ENCODE data around the gene PPP1R8. TPM values are rescaled to one million over a fixed set of nuclear protein-coding genes. Genes with fewer than 3 reads are reported as not detected.

PPP1R8 gene
- total and polyA plus RNA-seq, 9 of the 15 experiments (the other 6 are each of a cell fraction or from before 2014, with no cell fraction given), result 16.2 to 107 (median 75.3) TPM

- TF ChIP-seq KLF1 (tag; IDR thresholded peaks at IDR 0.05) (no peak), NCOA1 (IDR thresholded peaks at IDR 0.05; ENCODE audit: low read depth) (peak; percentile 70), LEF1 (IDR thresholded peaks at IDR 0.05) (peak; percentile 41; the same call in 1 of the 2 replicates), JUN (IDR thresholded peaks at IDR 0.05; ENCODE audit: borderline replicate concordance, low read depth, low read length) (0 out of 2 replicates have a peak, but pooled peaks have one; percentile 26), JUN (CRISPR knock-in tag; IDR thresholded peaks at IDR 0.05; ENCODE audit: borderline replicate concordance) (no peak), HDAC1 (IDR thresholded peaks at IDR 0.05) (peak in 1 of 2 experiments; percentile 34; a peak in 1 of 4 replicates), RFX7 (CRISPR knock-in tag; IDR thresholded peaks at IDR 0.05) (no peak), L3MBTL2 (IDR thresholded peaks at IDR 0.05) (no peak), CBX5 (IDR thresholded peaks at IDR 0.05; ENCODE audit: borderline replicate concordance, low read depth) (no peak), CBFA2T3 (IDR thresholded peaks at IDR 0.05) (peak; percentile 58), ZNF174 (CRISPR knock-in tag; IDR thresholded peaks at IDR 0.05) (no peak), GTF2B (IDR thresholded peaks at IDR 0.05; ENCODE audit: extremely low read depth, insufficient read length) (no peak), RHOXF2B (CRISPR knock-in tag; conservative IDR thresholded peaks at IDR 0.05) (no peak), SUPT5H (IDR thresholded peaks at IDR 0.05) (no peak), SMAD4 (CRISPR knock-in tag; conservative IDR thresholded peaks at IDR 0.05) (peak; percentile 59), KDM1A (IDR thresholded peaks at IDR 0.05) (peak; percentile 63 to 67), ESRRA (IDR thresholded peaks at IDR 0.05; ENCODE audit: borderline replicate concordance, low read depth) (peak; percentile 94), SOX6 (IDR thresholded peaks at IDR 0.05) (peak; percentile 20; the same call in 1 of the 2 replicates), ZNF699 (CRISPR knock-in tag; IDR thresholded peaks at IDR 0.05; ENCODE audit: insufficient replicate concordance) (no peak)
- TF ChIP-seq, protein P1, sequence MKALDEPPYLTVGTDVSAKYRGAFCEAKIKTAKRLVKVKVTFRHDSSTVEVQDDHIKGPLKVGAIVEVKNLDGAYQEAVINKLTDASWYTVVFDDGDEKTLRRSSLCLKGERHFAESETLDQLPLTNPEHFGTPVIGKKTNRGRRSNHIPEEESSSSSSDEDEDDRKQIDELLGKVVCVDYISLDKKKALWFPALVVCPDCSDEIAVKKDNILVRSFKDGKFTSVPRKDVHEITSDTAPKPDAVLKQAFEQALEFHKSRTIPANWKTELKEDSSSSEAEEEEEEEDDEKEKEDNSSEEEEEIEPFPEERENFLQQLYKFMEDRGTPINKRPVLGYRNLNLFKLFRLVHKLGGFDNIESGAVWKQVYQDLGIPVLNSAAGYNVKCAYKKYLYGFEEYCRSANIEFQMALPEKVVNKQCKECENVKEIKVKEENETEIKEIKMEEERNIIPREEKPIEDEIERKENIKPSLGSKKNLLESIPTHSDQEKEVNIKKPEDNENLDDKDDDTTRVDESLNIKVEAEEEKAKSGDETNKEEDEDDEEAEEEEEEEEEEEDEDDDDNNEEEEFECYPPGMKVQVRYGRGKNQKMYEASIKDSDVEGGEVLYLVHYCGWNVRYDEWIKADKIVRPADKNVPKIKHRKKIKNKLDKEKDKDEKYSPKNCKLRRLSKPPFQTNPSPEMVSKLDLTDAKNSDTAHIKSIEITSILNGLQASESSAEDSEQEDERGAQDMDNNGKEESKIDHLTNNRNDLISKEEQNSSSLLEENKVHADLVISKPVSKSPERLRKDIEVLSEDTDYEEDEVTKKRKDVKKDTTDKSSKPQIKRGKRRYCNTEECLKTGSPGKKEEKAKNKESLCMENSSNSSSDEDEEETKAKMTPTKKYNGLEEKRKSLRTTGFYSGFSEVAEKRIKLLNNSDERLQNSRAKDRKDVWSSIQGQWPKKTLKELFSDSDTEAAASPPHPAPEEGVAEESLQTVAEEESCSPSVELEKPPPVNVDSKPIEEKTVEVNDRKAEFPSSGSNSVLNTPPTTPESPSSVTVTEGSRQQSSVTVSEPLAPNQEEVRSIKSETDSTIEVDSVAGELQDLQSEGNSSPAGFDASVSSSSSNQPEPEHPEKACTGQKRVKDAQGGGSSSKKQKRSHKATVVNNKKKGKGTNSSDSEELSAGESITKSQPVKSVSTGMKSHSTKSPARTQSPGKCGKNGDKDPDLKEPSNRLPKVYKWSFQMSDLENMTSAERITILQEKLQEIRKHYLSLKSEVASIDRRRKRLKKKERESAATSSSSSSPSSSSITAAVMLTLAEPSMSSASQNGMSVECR (CRISPR knock-in tag; IDR thresholded peaks at IDR 0.05), result no peak
- TF ChIP-seq, protein P2, sequence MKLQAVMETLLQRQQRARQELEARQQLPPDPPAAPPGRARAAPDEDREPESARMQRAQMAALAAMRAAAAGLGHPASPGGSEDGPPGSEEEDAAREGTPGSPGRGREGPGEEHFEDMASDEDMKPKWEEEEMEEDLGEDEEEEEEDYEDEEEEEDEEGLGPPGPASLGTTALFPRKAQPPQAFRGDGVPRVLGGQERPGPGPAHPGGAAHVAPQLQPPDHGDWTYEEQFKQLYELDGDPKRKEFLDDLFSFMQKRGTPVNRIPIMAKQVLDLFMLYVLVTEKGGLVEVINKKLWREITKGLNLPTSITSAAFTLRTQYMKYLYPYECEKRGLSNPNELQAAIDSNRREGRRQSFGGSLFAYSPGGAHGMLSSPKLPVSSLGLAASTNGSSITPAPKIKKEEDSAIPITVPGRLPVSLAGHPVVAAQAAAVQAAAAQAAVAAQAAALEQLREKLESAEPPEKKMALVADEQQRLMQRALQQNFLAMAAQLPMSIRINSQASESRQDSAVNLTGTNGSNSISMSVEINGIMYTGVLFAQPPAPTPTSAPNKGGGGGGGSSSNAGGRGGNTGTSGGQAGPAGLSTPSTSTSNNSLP (IDR thresholded peaks at IDR 0.05; ENCODE audit: borderline replicate concordance, low read depth, low read length), result 0 out of 2 replicates have a peak, but pooled peaks have one; percentile 37
- TF ChIP-seq, protein P3, sequence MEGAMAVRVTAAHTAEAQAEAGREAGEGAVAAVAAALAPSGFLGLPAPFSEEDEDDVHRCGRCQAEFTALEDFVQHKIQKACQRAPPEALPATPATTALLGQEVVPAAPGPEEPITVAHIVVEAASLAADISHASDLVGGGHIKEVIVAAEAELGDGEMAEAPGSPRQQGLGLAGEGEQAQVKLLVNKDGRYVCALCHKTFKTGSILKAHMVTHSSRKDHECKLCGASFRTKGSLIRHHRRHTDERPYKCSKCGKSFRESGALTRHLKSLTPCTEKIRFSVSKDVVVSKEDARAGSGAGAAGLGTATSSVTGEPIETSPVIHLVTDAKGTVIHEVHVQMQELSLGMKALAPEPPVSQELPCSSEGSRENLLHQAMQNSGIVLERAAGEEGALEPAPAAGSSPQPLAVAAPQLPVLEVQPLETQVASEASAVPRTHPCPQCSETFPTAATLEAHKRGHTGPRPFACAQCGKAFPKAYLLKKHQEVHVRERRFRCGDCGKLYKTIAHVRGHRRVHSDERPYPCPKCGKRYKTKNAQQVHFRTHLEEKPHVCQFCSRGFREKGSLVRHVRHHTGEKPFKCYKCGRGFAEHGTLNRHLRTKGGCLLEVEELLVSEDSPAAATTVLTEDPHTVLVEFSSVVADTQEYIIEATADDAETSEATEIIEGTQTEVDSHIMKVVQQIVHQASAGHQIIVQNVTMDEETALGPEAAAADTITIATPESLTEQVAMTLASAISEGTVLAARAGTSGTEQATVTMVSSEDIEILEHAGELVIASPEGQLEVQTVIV (CRISPR knock-in tag; IDR thresholded peaks at IDR 0.05; ENCODE audit: borderline replicate concordance), result no peak
These were observed 41.0 kb upstream of the PPP1R8 start (continued) for GRCh38 chr1:27789540-27790041.

Data from K562 (cell line).